Muscle layer of colon (tissue), 2 donors: Measurements from ENCODE around the gene C1orf105.

Experiments used
- H3K27ac ChIP-seq: one replicate; pipeline ENCODE4 v1.7.0; 2013; ENCODE audit warnings: low read depth, mild to moderate bottlenecking, low read length, moderate library complexity
- H3K27me3 ChIP-seq, 2 donors: one replicate each; pipeline ENCODE4 v1.7.0; 2013; ENCODE audit warnings: low read length in 2 of 2, mild to moderate bottlenecking in 2 of 2; ENCODE audit not compliant: insufficient read depth in 2 of 2, control insufficient read depth in 1 of 2
- H3K36me3 ChIP-seq: one replicate; pipeline ENCODE4 v1.7.0; 2013; ENCODE audit warnings: mild to moderate bottlenecking, low read length; ENCODE audit not compliant: insufficient read depth
- H3K4me1 ChIP-seq: one replicate; pipeline ENCODE4 v1.7.0; 2013; ENCODE audit warnings: mild to moderate bottlenecking, low read length; ENCODE audit not compliant: insufficient read depth
- H3K4me3 ChIP-seq, 2 donors: one replicate each; pipeline ENCODE4 v1.7.0; 2013; ENCODE audit warnings: low read length in 2 of 2, low read depth in 1 of 2, mild to moderate bottlenecking in 1 of 2, moderate library complexity in 1 of 2
- H3K9ac ChIP-seq: one replicate; pipeline ENCODE4 v1.7.0; 2013; ENCODE audit warnings: low read length
- H3K9me3 ChIP-seq: one replicate; pipeline ENCODE4 v1.7.0; 2013; ENCODE audit warnings: mild to moderate bottlenecking, low read length
- donor health status: abdominal sarcoma.
- donor health status: Adenocarcinoma of cecum.

The C1orf105 gene

GRCh38 chr1:172515436-172515835, 95.0 kb downstream of the C1orf105 start:
- Histone ChIP-seq H3K9me3 (no peaks in the 10 kb centered on the region), H3K9ac (no peak overlapping the region), H3K27ac (no peak overlapping the region), H3K27me3 (no peaks in the 10 kb centered on the region), H3K36me3 (no peaks in the 10 kb centered on the region), H3K4me1 (no peaks in the 10 kb centered on the region), H3K4me3 (no peak overlapping the region)

GRCh38 chr1:172515927-172516326, 95.4 kb downstream of the C1orf105 start:
- no peaks in the 10 kb centered on the region for H3K27me3 ChIP-seq
- H3K9me3 ChIP-seq: no peaks in the 10 kb centered on the region
- no peak overlapping the region for H3K27ac ChIP-seq
- no peaks in the 10 kb centered on the region for H3K36me3 ChIP-seq
- no peak overlapping the region for H3K4me3 ChIP-seq
- no peaks in the 10 kb centered on the region for H3K4me1 ChIP-seq
- no peak overlapping the region for H3K9ac ChIP-seq

GRCh38 chr1:172517081-172517480, 96.6 kb downstream of the C1orf105 start:
- Histone ChIP-seq H3K9me3 (no peaks in the 10 kb centered on the region), H3K4me3 (no peak overlapping the region), H3K27ac (no peak overlapping the region), H3K4me1 (no peaks in the 10 kb centered on the region), H3K36me3 (no peaks in the 10 kb centered on the region), H3K27me3 (no peaks in the 10 kb centered on the region), H3K9ac (no peak overlapping the region)

- H3K9ac ChIP-seq: no peak overlapping the region
- H3K27ac ChIP-seq: no peak overlapping the region
- no peaks in the 10 kb centered on the region for H3K27me3 ChIP-seq
- no peaks in the 10 kb centered on the region for H3K4me1 ChIP-seq
- no peaks in the 10 kb centered on the region for H3K36me3 ChIP-seq
- no peaks in the 10 kb centered on the region for H3K9me3 ChIP-seq
- H3K4me3 ChIP-seq: no peak overlapping the region
Observed at GRCh38 chr1:172517545-172517944, 97.1 kb downstream of the C1orf105 start.
